ENCODE data around the gene MORN5. TPM values are rescaled to one million over a fixed set of nuclear protein-coding genes. Genes with fewer than 3 reads are reported as not detected.

MORN5 gene
- total RNA-seq, 1 donor from 2014 or later = not detected

DNA sequence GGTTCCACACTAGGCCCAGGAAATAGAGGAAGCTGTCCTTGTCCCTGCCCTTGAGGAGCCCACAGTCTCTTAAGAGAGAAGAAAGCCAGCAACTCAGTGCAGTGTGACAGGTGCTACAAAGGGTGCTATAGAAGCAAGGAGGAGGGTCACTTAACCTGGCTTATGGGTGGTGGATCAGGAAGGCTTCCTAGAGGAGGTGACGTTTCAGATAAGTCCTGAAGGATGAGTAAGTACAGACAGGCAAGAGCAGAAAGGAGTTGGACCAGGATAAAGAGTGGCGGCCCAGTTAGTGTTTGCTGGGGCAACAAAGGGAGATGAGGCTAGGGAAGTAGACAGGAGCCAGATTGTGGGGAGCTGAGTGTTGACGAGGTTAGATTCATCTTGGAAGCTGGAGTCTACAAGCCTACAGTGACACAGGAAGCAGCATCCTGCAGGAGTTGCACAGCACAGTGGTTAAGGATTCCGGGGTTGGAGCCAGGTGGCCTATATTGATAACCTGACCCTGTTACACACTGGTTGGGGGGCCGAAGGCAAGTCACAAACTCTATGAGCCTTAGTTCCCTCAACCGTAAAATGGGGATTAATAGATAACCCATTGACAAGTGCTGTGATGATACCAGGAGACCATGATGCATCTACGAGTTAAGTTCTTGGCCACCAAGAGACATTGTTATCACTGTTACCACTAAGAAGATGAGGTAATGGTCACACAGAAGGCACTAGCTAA, 74.5 kb downstream of the MORN5 start:
- Mint-ChIP-seq H3K9me3 (ENCODE audit: low read depth) (no peaks in the 10 kb centered on the region), H3K36me3 (ENCODE audit: low read depth) (peaks cover 8% of the 10 kb centered on the region), H3K4me3 (ENCODE audit: unreplicated experiment) (no peak overlapping the region), H3K27me3 (ENCODE audit: low read depth) (peaks cover 21% of the 10 kb centered on the region), H3K4me1 (ENCODE audit: low read depth) (no peaks in the 10 kb centered on the region), H3K27ac (ENCODE audit: unreplicated experiment) (no peak overlapping the region)
- no peak for DNase-seq (ENCODE audit: low spot score)
- TF ChIP-seq, protein P1, sequence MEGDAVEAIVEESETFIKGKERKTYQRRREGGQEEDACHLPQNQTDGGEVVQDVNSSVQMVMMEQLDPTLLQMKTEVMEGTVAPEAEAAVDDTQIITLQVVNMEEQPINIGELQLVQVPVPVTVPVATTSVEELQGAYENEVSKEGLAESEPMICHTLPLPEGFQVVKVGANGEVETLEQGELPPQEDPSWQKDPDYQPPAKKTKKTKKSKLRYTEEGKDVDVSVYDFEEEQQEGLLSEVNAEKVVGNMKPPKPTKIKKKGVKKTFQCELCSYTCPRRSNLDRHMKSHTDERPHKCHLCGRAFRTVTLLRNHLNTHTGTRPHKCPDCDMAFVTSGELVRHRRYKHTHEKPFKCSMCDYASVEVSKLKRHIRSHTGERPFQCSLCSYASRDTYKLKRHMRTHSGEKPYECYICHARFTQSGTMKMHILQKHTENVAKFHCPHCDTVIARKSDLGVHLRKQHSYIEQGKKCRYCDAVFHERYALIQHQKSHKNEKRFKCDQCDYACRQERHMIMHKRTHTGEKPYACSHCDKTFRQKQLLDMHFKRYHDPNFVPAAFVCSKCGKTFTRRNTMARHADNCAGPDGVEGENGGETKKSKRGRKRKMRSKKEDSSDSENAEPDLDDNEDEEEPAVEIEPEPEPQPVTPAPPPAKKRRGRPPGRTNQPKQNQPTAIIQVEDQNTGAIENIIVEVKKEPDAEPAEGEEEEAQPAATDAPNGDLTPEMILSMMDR (IDR thresholded peaks at IDR 0.05) = no peak

GRCh38 chr9:122236681-122237080, 77.0 kb downstream of the MORN5 start:
- no peak for DNase-seq (ENCODE audit: low spot score)
- Mint-ChIP-seq H3K4me3 (ENCODE audit: unreplicated experiment) (no peak overlapping the region), H3K27me3 (ENCODE audit: low read depth) (peaks cover 19% of the 10 kb centered on the region), H3K4me1 (ENCODE audit: low read depth) (no peaks in the 10 kb centered on the region), H3K36me3 (ENCODE audit: low read depth) (peaks cover 22% of the 10 kb centered on the region), H3K27ac (ENCODE audit: unreplicated experiment) (no peak overlapping the region), H3K9me3 (ENCODE audit: low read depth) (no peaks in the 10 kb centered on the region)
- TF ChIP-seq, protein P1 (IDR thresholded peaks at IDR 0.05) = no peak

DNA sequence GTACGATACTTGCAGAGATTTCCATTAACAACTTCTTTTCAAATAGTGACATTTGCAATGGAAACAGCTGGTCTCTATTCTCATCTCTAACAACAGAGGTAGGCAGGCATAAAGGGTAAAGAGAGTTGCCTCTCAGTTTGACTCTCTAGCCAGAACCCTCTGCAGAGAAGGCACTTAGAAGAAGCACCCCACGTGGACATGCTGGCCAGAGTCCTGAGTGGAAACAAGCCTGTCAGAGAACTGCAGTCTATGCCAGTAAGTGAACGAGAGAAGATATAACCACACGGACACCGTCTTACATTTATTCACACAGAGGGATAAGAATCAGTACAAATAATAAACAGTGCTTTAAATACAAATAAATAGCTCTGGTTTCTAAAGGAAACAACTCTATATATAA, 80.0 kb downstream of the MORN5 start:
- no peak for DNase-seq (ENCODE audit: low spot score)

DNA sequence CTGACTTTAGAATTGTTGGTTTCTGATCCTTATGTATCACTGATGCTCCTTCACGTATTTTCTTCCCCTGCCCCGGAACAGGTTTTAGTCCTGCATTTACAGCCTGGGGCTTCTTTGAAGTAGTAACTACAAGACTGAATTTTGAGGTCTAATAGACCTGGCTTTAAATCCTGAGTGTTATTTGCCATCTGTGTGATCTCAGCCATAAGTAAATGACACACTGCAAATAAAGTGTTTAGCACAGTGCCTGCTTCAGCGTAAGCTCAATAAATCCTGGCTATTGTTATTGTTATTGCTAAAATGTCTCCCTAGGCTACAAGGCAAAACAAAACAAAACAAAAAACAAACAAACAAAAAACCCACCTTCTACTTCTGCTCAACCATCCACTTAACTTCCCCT, 84.6 kb downstream of the MORN5 start:
- TF ChIP-seq, protein P1 (IDR thresholded peaks at IDR 0.05) = no peak
- Mint-ChIP-seq H3K27me3 (ENCODE audit: low read depth) (no peaks in the 10 kb centered on the region), H3K27ac (ENCODE audit: unreplicated experiment) (no peak overlapping the region), H3K4me1 (ENCODE audit: low read depth) (no peaks in the 10 kb centered on the region), H3K9me3 (ENCODE audit: low read depth) (no peaks in the 10 kb centered on the region), H3K4me3 (ENCODE audit: unreplicated experiment) (no peak overlapping the region), H3K36me3 (ENCODE audit: low read depth) (peaks cover 52% of the 10 kb centered on the region)
- no peak for DNase-seq (ENCODE audit: low spot score)

More for the DNA sequence above, 80.0 kb downstream of the MORN5 start:
- H3K27ac Mint-ChIP-seq (ENCODE audit: unreplicated experiment) = no peak overlapping the region
- H3K9me3 Mint-ChIP-seq (ENCODE audit: low read depth) = no peaks in the 10 kb centered on the region
- H3K4me1 Mint-ChIP-seq (ENCODE audit: low read depth) = no peaks in the 10 kb centered on the region
- H3K36me3 Mint-ChIP-seq (ENCODE audit: low read depth) = peaks cover 39% of the 10 kb centered on the region
- peaks cover 3% of the 10 kb centered on the region for H3K27me3 Mint-ChIP-seq (ENCODE audit: low read depth)
- TF ChIP-seq, protein P1 (IDR thresholded peaks at IDR 0.05) = no peak
- no peak overlapping the region for H3K4me3 Mint-ChIP-seq (ENCODE audit: unreplicated experiment)

DNA sequence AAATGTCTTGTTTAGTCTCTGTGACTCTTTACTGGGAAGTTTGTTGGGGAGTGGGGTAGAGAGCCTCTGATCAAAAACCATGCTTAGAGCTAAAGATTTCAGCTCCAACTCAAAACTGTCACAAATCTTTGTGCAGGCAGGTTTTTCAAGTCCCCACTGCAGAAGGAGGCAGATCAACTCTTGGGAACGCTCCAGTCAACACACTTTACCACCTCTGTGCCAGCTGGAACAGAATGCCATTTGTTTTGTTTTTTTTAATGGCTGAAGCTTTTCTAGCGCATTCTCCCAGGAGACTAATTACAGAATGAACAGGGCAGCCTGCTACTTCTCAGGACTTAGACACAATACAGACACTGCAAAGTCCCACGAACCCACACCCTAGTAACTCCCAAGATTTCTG, 87.0 kb downstream of the MORN5 start:
- Mint-ChIP-seq H3K27me3 (ENCODE audit: low read depth) (no peaks in the 10 kb centered on the region), H3K4me3 (ENCODE audit: unreplicated experiment) (no peak overlapping the region), H3K27ac (ENCODE audit: unreplicated experiment) (no peak overlapping the region), H3K36me3 (ENCODE audit: low read depth) (peaks cover 52% of the 10 kb centered on the region), H3K9me3 (ENCODE audit: low read depth) (no peaks in the 10 kb centered on the region), H3K4me1 (ENCODE audit: low read depth) (no peaks in the 10 kb centered on the region)
- DNase-seq (ENCODE audit: low spot score) = no peak
- TF ChIP-seq, protein P1 (IDR thresholded peaks at IDR 0.05) = no peak

Measured in chondrocyte (in vitro differentiated cells).